Liver (tissue), 3 donors: ENCODE results near the gene ITIH5.

Experiments used
- HNF4A ChIP-seq, 2 donors: conservative IDR thresholded peaks; 2 replicates each; pipeline ENCODE4 v1.6.1; 2016; ENCODE audit warnings: antibody characterized with exemption in 2 of 2, mild to moderate bottlenecking in 2 of 2
- JUND ChIP-seq, 2 donors: IDR thresholded peaks; 2 replicates each; pipeline ENCODE4 v1.6.1; 2016; ENCODE audit warnings: antibody characterized with exemption in 2 of 2
- RAD21 ChIP-seq, 2 donors: IDR thresholded peaks; 2 replicates each; pipeline ENCODE4 v1.6.1; 2016; ENCODE audit warnings: antibody characterized with exemption in 2 of 2, mild to moderate bottlenecking in 2 of 2
- TAF1 ChIP-seq: conservative IDR thresholded peaks from 2 replicates; pipeline ENCODE4 v1.6.1; 2016; ENCODE audit warnings: antibody characterized with exemption, mild to moderate bottlenecking
- YY1 ChIP-seq: IDR thresholded peaks from 2 replicates; pipeline ENCODE4 v1.6.1; 2016; ENCODE audit warnings: antibody characterized with exemption, mild to moderate bottlenecking
- TF ChIP-seq, protein P1 (sequence below): fragments of 150-350 bp; IDR thresholded peaks from 2 replicates; pipeline ENCODE4 v1.5.1; 2017; ENCODE audit warnings: improper control_type of control experiment, low read depth, low read length; ENCODE audit not compliant: missing input control
- TF ChIP-seq, protein P2 (sequence below): IDR thresholded peaks from 2 replicates; pipeline ENCODE4 v1.6.1; 2016; ENCODE audit warnings: antibody characterized with exemption
- TF ChIP-seq, protein P3 (sequence below): IDR thresholded peaks from 2 replicates; pipeline ENCODE4 v1.6.1; 2016; ENCODE audit warnings: antibody characterized with exemption
- TF ChIP-seq, protein P4 (sequence below): IDR thresholded peaks from 2 replicates; pipeline ENCODE4 v1.6.1; 2016; ENCODE audit warnings: antibody characterized with exemption, mild to moderate bottlenecking
- donor health status: healthy.
- donor health status: healthy.

DNA sequence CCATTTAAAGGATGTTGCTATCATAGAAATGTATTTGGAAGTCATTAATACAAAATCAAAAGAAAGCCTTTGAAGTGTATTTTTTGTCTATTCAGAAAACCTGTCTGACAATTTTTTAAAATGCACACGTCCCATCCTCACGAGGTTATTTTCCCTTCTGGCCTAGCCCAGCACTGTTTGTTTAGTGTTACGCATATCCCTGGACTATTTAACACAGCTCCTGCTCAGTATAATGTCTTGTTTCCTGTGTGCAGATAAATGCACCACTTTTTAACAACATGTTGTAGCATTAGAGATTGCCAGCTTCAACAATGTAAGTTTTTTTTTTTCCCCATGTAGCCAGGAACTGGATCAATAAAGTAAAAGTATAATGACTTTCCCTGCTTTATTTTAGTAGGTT, 153.3 kb downstream of the ITIH5 start:
- TF ChIP-seq, protein P1, sequence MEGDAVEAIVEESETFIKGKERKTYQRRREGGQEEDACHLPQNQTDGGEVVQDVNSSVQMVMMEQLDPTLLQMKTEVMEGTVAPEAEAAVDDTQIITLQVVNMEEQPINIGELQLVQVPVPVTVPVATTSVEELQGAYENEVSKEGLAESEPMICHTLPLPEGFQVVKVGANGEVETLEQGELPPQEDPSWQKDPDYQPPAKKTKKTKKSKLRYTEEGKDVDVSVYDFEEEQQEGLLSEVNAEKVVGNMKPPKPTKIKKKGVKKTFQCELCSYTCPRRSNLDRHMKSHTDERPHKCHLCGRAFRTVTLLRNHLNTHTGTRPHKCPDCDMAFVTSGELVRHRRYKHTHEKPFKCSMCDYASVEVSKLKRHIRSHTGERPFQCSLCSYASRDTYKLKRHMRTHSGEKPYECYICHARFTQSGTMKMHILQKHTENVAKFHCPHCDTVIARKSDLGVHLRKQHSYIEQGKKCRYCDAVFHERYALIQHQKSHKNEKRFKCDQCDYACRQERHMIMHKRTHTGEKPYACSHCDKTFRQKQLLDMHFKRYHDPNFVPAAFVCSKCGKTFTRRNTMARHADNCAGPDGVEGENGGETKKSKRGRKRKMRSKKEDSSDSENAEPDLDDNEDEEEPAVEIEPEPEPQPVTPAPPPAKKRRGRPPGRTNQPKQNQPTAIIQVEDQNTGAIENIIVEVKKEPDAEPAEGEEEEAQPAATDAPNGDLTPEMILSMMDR: no peak
- TF ChIP-seq HNF4A (conservative IDR thresholded peaks at IDR 0.05) (no peak), RAD21 (IDR thresholded peaks at IDR 0.05) (no peak), YY1 (no peak), TAF1 (no peak), JUND (IDR thresholded peaks at IDR 0.05) (no peak)
- TF ChIP-seq, protein P2, sequence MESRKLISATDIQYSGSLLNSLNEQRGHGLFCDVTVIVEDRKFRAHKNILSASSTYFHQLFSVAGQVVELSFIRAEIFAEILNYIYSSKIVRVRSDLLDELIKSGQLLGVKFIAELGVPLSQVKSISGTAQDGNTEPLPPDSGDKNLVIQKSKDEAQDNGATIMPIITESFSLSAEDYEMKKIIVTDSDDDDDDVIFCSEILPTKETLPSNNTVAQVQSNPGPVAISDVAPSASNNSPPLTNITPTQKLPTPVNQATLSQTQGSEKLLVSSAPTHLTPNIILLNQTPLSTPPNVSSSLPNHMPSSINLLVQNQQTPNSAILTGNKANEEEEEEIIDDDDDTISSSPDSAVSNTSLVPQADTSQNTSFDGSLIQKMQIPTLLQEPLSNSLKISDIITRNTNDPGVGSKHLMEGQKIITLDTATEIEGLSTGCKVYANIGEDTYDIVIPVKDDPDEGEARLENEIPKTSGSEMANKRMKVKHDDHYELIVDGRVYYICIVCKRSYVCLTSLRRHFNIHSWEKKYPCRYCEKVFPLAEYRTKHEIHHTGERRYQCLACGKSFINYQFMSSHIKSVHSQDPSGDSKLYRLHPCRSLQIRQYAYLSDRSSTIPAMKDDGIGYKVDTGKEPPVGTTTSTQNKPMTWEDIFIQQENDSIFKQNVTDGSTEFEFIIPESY: no peak
- TF ChIP-seq, protein P3, sequence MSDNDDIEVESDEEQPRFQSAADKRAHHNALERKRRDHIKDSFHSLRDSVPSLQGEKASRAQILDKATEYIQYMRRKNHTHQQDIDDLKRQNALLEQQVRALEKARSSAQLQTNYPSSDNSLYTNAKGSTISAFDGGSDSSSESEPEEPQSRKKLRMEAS: no peak
- TF ChIP-seq, protein P4, sequence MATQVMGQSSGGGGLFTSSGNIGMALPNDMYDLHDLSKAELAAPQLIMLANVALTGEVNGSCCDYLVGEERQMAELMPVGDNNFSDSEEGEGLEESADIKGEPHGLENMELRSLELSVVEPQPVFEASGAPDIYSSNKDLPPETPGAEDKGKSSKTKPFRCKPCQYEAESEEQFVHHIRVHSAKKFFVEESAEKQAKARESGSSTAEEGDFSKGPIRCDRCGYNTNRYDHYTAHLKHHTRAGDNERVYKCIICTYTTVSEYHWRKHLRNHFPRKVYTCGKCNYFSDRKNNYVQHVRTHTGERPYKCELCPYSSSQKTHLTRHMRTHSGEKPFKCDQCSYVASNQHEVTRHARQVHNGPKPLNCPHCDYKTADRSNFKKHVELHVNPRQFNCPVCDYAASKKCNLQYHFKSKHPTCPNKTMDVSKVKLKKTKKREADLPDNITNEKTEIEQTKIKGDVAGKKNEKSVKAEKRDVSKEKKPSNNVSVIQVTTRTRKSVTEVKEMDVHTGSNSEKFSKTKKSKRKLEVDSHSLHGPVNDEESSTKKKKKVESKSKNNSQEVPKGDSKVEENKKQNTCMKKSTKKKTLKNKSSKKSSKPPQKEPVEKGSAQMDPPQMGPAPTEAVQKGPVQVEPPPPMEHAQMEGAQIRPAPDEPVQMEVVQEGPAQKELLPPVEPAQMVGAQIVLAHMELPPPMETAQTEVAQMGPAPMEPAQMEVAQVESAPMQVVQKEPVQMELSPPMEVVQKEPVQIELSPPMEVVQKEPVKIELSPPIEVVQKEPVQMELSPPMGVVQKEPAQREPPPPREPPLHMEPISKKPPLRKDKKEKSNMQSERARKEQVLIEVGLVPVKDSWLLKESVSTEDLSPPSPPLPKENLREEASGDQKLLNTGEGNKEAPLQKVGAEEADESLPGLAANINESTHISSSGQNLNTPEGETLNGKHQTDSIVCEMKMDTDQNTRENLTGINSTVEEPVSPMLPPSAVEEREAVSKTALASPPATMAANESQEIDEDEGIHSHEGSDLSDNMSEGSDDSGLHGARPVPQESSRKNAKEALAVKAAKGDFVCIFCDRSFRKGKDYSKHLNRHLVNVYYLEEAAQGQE: no peak
